ENCODE results near the gene PEA15.

PEA15 gene

GRCh38 chr1:160221089-160221488 is 15.9 kb downstream of the PEA15 start:
- Histone ChIP-seq H3K36me3 (peaks cover 68% of the 10 kb centered on the region), H3K4me1 (no peaks in the 10 kb centered on the region)

DNA sequence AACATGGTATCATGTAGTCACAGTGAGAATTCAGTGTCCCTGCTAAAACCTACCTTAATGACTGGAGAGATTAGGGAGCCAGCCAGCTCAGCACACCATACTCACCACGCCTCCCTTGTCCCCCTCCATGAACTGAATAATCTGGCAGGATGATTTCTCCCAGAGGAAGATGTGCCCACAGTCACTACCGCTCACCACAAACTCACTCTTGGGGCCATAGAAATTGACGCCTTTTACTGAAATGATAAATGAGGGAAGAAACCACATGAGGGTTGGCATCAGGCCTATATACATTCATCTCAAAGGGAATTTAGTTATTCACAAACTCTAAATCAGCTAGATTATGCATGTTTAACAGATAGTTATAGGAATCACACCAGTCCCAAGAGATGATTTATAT is 17.4 kb downstream of the PEA15 start:
- Histone ChIP-seq H3K4me3 (ENCODE audit: low read depth, low read length) (no peak overlapping the region), H3K4me1 (no peaks in the 10 kb centered on the region), H3K36me3 (peaks cover 70% of the 10 kb centered on the region), H3K27me3 (no peaks in the 10 kb centered on the region), H3K9me3 (no peaks in the 10 kb centered on the region)
- TF ChIP-seq, protein P1, sequence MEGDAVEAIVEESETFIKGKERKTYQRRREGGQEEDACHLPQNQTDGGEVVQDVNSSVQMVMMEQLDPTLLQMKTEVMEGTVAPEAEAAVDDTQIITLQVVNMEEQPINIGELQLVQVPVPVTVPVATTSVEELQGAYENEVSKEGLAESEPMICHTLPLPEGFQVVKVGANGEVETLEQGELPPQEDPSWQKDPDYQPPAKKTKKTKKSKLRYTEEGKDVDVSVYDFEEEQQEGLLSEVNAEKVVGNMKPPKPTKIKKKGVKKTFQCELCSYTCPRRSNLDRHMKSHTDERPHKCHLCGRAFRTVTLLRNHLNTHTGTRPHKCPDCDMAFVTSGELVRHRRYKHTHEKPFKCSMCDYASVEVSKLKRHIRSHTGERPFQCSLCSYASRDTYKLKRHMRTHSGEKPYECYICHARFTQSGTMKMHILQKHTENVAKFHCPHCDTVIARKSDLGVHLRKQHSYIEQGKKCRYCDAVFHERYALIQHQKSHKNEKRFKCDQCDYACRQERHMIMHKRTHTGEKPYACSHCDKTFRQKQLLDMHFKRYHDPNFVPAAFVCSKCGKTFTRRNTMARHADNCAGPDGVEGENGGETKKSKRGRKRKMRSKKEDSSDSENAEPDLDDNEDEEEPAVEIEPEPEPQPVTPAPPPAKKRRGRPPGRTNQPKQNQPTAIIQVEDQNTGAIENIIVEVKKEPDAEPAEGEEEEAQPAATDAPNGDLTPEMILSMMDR (IDR thresholded peaks at IDR 0.05; ENCODE audit: low read depth, low read length): no peak
- no peak for DNase-seq

More at GRCh38 chr1:160221089-160221488, 15.9 kb downstream of the PEA15 start:
- Histone ChIP-seq H3K9me3 (no peaks in the 10 kb centered on the region), H3K4me3 (ENCODE audit: low read depth, low read length) (no peak overlapping the region), H3K27me3 (no peaks in the 10 kb centered on the region)
- DNase-seq: no peak
- TF ChIP-seq, protein P1 (IDR thresholded peaks at IDR 0.05; ENCODE audit: low read depth, low read length): no peak

- H3K36me3 ChIP-seq: peaks cover 66% of the 10 kb centered on the region
- TF ChIP-seq, protein P1 (IDR thresholded peaks at IDR 0.05; ENCODE audit: low read depth, low read length): no peak
- DNase-seq: no peak
These were observed 19.4 kb downstream of the PEA15 start for GRCh38 chr1:160224606-160225005.

GRCh38 chr1:160225345-160225744 is 20.2 kb downstream of the PEA15 start:
- peaks cover 69% of the 10 kb centered on the region for H3K36me3 ChIP-seq
- H3K4me1 ChIP-seq: no peaks in the 10 kb centered on the region
- H3K4me3 ChIP-seq (ENCODE audit: low read depth, low read length): no peak overlapping the region
- no peaks in the 10 kb centered on the region for H3K27me3 ChIP-seq
- TF ChIP-seq, protein P1 (IDR thresholded peaks at IDR 0.05; ENCODE audit: low read depth, low read length): no peak
- DNase-seq: no peak
- no peaks in the 10 kb centered on the region for H3K9me3 ChIP-seq

More at GRCh38 chr1:160224606-160225005, 19.4 kb downstream of the PEA15 start:
- Histone ChIP-seq H3K27me3 (no peaks in the 10 kb centered on the region), H3K9me3 (no peaks in the 10 kb centered on the region), H3K4me3 (ENCODE audit: low read depth, low read length) (no peak overlapping the region), H3K4me1 (no peaks in the 10 kb centered on the region)

GRCh38 chr1:160226623-160227022 is 21.4 kb downstream of the PEA15 start:
- Histone ChIP-seq H3K9me3 (no peaks in the 10 kb centered on the region), H3K27me3 (no peaks in the 10 kb centered on the region), H3K4me1 (no peaks in the 10 kb centered on the region), H3K36me3 (peaks cover 80% of the 10 kb centered on the region), H3K4me3 (ENCODE audit: low read depth, low read length) (no peak overlapping the region)
- TF ChIP-seq, protein P1 (IDR thresholded peaks at IDR 0.05; ENCODE audit: low read depth, low read length): no peak
- no peak for DNase-seq

GRCh38 chr1:160227034-160227433 is 21.9 kb downstream of the PEA15 start:
- Histone ChIP-seq H3K27me3 (no peaks in the 10 kb centered on the region), H3K36me3 (peaks cover 82% of the 10 kb centered on the region), H3K4me3 (ENCODE audit: low read depth, low read length) (no peak overlapping the region), H3K4me1 (no peaks in the 10 kb centered on the region), H3K9me3 (no peaks in the 10 kb centered on the region)
- TF ChIP-seq, protein P1 (IDR thresholded peaks at IDR 0.05; ENCODE audit: low read depth, low read length): no peak
- no peak for DNase-seq
